Adrenal gland (tissue), 5 donors: ENCODE results near the gene PTK7.

Experiments used
- POLR2A ChIP-seq, 2 donors: fragments of 450-650 bp; IDR thresholded peaks; one replicate each; pipeline ENCODE4 v1.6.1; 2017; ENCODE audit warnings: antibody characterized with exemption in 2 of 2, mild to moderate bottlenecking in 2 of 2, moderate library complexity in 1 of 2
- TF ChIP-seq, protein P1 (sequence below), 6 experiments: fragments of 450-650 bp in 4 of 6; fragments of 200-600 bp in 2 of 6; sonication (generic) in 1 of 6; IDR thresholded peaks; 1 replicate in 5 of 6; 2 replicates in 1 of 6; pipeline versions ENCODE4 v1.5.1 to v1.8.0; 2016 to 2021; ENCODE audit warnings: antibody characterized with exemption in 6 of 6, mild to moderate bottlenecking in 2 of 6, moderate library complexity in 1 of 6
- donor health status: DM: no; HTN: no; CAD: no.

DNA sequence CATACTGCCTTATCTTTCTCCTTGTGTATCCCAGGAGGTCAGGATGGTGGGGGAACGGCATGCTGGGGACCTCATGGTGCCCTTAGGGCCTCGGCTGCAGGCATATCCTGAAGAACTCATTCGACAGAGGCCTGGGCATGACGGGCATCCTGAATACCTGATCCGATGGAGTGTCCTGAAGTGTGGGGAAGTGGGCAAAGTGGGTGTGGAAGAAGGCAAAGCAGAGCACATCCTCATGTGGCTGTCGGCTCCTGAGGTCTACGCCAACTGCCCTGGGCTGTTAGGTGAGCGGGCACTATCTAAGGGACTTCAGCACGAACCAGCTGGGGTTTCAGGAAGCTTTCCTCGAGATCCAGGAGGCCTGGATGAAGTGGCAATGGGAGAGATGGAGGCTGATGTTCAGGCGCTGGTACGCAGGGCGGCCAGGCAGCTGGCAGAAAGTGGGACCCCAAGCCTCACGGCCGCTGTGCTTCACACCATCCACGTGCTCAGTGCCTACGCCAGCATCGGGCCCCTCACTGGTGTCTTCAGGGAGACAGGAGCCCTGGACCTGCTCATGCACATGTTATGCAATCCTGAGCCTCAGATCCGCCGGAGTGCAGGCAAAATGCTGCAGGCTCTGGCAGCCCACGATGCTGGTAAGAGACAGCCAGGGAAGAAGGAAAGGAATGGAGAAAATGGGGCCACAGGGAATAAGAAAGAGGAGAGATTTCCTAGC is 108.3 kb downstream of the PTK7 start:
- TF ChIP-seq POLR2A (IDR thresholded peaks at IDR 0.05) = no peak
- TF ChIP-seq, protein P1, sequence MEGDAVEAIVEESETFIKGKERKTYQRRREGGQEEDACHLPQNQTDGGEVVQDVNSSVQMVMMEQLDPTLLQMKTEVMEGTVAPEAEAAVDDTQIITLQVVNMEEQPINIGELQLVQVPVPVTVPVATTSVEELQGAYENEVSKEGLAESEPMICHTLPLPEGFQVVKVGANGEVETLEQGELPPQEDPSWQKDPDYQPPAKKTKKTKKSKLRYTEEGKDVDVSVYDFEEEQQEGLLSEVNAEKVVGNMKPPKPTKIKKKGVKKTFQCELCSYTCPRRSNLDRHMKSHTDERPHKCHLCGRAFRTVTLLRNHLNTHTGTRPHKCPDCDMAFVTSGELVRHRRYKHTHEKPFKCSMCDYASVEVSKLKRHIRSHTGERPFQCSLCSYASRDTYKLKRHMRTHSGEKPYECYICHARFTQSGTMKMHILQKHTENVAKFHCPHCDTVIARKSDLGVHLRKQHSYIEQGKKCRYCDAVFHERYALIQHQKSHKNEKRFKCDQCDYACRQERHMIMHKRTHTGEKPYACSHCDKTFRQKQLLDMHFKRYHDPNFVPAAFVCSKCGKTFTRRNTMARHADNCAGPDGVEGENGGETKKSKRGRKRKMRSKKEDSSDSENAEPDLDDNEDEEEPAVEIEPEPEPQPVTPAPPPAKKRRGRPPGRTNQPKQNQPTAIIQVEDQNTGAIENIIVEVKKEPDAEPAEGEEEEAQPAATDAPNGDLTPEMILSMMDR (IDR thresholded peaks at IDR 0.05) = no peak
